Heart right ventricle (tissue), 16 donors: ENCODE results near the gene AKT3. TPM values are rescaled to one million over a fixed set of nuclear protein-coding genes. Genes with fewer than 3 reads are reported as not detected.

Source experiments
- ATAC-seq, 8 donors: fragments of 200-7000 bp; cut with Tn5 transposase; one replicate each; pipeline ENCODE4 v1.9.1; 2020; ENCODE audit warnings: mild to moderate bottlenecking in 8 of 8, moderate library complexity in 8 of 8, moderate number of reproducible peaks in 1 of 8
- DNase-seq, 2 donors: peaks; one replicate each; pipeline ENCODE4 v3.0.0-alpha.2; 2020
- H3K27ac ChIP-seq, 10 donors: fragments of 200-600 bp; sonication (generic) in 2 of 10; one replicate each; pipeline versions ENCODE4 v1.5.0 to v1.8.0; 2020 to 2022; ENCODE audit warnings: mild to moderate bottlenecking in 3 of 10
- H3K27me3 ChIP-seq, 7 donors: fragments of 200-600 bp; one replicate each; pipeline ENCODE4 v1.8.0; 2021 to 2022; ENCODE audit warnings: mild to moderate bottlenecking in 2 of 7
- H3K36me3 ChIP-seq, 9 donors: fragments of 200-600 bp; sonication (generic) in 1 of 9; one replicate each; pipeline versions ENCODE4 v1.5.0 to v1.8.0; 2020 to 2022; ENCODE audit warnings: mild to moderate bottlenecking in 2 of 9
- H3K4me1 ChIP-seq, 9 donors: fragments of 200-600 bp; sonication (generic) in 1 of 9; one replicate each; pipeline versions ENCODE4 v1.5.0 to v1.8.0; 2020 to 2022; ENCODE audit warnings: mild to moderate bottlenecking in 4 of 9
- H3K4me3 ChIP-seq, 10 donors: fragments of 200-600 bp; sonication (generic) in 2 of 10; one replicate each; pipeline versions ENCODE4 v1.5.0 to v1.8.0; 2020 to 2022; ENCODE audit warnings: mild to moderate bottlenecking in 7 of 10, moderate library complexity in 2 of 10
- H3K9me3 ChIP-seq, 11 donors: fragments of 200-600 bp in 10 of 11; sonication (generic) in 2 of 11; one replicate each; pipeline versions ENCODE4 v1.5.0 to v1.8.0; 2013 to 2022; ENCODE audit warnings: mild to moderate bottlenecking in 2 of 11, control low read depth in 1 of 11, moderate library complexity in 1 of 11
- WGBS, 2 donors: extraction: QIAGEN DNeasy Blood & Tissue Kit; methylation state at CpG; one replicate each; pipeline ENCODE4 v1.1.7; 2013; ENCODE audit warnings: inconsistent platforms in 1 of 2; 5-methylcytosine and 5-hydroxymethylcytosine counted together
- intact Hi-C, 10 donors: fragments of 100-400 bp; cut with DNase I; formaldehyde crosslinking; loops; one replicate each; pipeline versions ENCODE4 v1.11.1 to v1.14.2; 2022
- polyA plus RNA-seq, 2 donors: library from polyadenylated mRNA; stranded (reverse); fragments of 200-250 nt; gene quantifications; one replicate each; pipeline ENCODE4 v1.2.3, GENCODE V29; 2013
- total RNA-seq, 10 donors: library from RNA; stranded (reverse); fragmentation: NEBNext Ultra II Directional in 3 of 10; extraction: Animal tissue kit (Norgen Biotek cat#: 25700) in 3 of 10; gene quantifications; one replicate each; pipeline versions ENCODE4 v1.2.1 to v1.2.4, GENCODE V29; 2021 to 2023
- TF ChIP-seq, protein P1 (sequence below), 9 donors: fragments of 200-600 bp; sonication (generic) in 2 of 9; IDR thresholded peaks; one replicate each; pipeline versions ENCODE4 v1.5.0 to v1.8.0; 2021 to 2022; ENCODE audit warnings: antibody characterized with exemption in 9 of 9, mild to moderate bottlenecking in 5 of 9, moderate library complexity in 1 of 9
- donor health status: Arrhythmogenic right ventricular cardiomyopathy.
- donor health status: ischemic (EF 13 %, LVEDD 7.1; RV severe dilation, severe dysfunction).
- donor health status: healthy with polysubstance abuse.
- donor health status: DM: no; HTN: yes; CAD: no.
- donor health status: DM: no; HTN: no; CAD: no.
- donor health status: ischemic (EF 25% LVEDD 6.9; RV normal size, moderate dysfunction).
- donor health status: ischemic (EF 25% LVEDD 5.7; RV mildly dilated, moderate dysfunction).
- donor health status: healthy.
- donor health status: DM: yes; HTN: yes; CAD: no.
- donor health status: Ischemic cardiomyopathy.
- donor health status: ischemic (EF 35%, LVEDD 5.7; RV mildly dilated, moderate dysfunction).
- donor health status: nonischemic (EF 11% LVEDD 7.7; RV severe dilation, severe dysfunction).
- donor health status: DM: yes; HTN: yes; CAD: no.
- donor health status: PGD.
- donor health status: ischemic (EF 29% LVEDD 5.4; RV normal size, mild dysfunction).
- donor health status: nonischemic (EF 23%, LVEDD 6.1; RV moderate dilation, normal function).

The AKT3 gene
- total and polyA plus RNA-seq, 12 donors, result 6.5 to 27.6 (median 17.7) TPM

DNA sequence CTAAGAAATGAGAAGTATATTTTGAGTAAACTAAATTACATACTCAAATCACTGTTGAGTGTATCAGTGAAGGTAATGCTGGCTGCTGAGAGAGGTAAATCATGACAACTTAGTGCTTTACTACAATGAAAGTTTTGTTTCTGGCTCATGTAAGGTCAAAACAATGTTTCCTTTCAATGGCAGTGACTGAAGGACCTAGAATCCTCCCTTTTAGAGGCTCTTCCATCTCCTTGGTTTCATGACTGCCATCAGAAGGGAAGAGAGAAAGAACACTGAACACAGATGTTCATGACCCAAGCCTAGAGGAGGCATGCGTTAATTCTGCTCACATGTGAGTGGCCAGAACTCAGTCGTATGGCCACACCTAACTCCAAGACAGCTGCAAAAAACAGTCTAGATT lies 130.6 kb downstream of the AKT3 start:
- Histone ChIP-seq H3K27ac (no peak overlapping the region), H3K4me3 (no peak overlapping the region), H3K27me3 (no peaks in the 10 kb centered on the region), H3K36me3 (no peaks in the 10 kb centered on the region), H3K9me3 (no peaks in the 10 kb centered on the region), H3K4me1 (peaks cover 0 to 32% (median 4%) of the 10 kb centered on the region in 9 donors)
- WGBS, 2 donors, result 86 to 94% methylated on average over 2 of the region's 2 CpGs
- DNase-seq, result no peak
- TF ChIP-seq, protein P1, sequence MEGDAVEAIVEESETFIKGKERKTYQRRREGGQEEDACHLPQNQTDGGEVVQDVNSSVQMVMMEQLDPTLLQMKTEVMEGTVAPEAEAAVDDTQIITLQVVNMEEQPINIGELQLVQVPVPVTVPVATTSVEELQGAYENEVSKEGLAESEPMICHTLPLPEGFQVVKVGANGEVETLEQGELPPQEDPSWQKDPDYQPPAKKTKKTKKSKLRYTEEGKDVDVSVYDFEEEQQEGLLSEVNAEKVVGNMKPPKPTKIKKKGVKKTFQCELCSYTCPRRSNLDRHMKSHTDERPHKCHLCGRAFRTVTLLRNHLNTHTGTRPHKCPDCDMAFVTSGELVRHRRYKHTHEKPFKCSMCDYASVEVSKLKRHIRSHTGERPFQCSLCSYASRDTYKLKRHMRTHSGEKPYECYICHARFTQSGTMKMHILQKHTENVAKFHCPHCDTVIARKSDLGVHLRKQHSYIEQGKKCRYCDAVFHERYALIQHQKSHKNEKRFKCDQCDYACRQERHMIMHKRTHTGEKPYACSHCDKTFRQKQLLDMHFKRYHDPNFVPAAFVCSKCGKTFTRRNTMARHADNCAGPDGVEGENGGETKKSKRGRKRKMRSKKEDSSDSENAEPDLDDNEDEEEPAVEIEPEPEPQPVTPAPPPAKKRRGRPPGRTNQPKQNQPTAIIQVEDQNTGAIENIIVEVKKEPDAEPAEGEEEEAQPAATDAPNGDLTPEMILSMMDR (IDR thresholded peaks at IDR 0.05), result no peak
- no peak for ATAC-seq
- intact Hi-C loops, result loop anchor here in 2 of 10 donors (10.0 kb wide), 2 partner anchors 125 to 555 kb away; no protein-coding TSS in a partner anchor

DNA sequence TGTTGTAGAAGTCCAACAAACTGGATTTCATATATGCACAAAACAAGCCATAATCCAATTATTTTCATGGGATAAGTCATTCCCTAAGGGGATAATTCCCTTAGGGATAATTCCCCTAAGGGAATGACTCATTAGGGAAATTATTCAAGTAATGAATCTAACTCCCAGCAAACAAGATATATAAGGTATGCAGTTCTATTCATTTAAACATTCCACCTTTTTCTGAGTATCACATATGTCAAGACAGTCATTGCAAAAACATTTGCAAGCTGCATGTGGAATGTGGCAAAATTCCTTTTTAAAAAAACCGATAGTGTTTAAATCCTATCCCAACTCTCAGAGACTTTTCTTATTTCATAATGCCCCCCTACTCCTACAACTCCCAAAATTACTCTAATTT lies 131.2 kb downstream of the AKT3 start:
- Histone ChIP-seq H3K4me1 (peaks cover 0 to 33% (median 6%) of the 10 kb centered on the region in 9 donors), H3K9me3 (no peaks in the 10 kb centered on the region), H3K27me3 (no peaks in the 10 kb centered on the region), H3K36me3 (no peaks in the 10 kb centered on the region), H3K4me3 (no peak overlapping the region), H3K27ac (no peak overlapping the region)
- TF ChIP-seq, protein P1 (IDR thresholded peaks at IDR 0.05), result no peak
- 77 to 88% methylated on average over 1 of the region's 1 CpG for WGBS, 2 donors
- DNase-seq (no peak), ATAC-seq (no peak)
- intact Hi-C loops, result loop anchor here in 2 of 10 donors (10.0 kb wide), 2 partner anchors 126 to 556 kb away; no protein-coding TSS in a partner anchor

DNA sequence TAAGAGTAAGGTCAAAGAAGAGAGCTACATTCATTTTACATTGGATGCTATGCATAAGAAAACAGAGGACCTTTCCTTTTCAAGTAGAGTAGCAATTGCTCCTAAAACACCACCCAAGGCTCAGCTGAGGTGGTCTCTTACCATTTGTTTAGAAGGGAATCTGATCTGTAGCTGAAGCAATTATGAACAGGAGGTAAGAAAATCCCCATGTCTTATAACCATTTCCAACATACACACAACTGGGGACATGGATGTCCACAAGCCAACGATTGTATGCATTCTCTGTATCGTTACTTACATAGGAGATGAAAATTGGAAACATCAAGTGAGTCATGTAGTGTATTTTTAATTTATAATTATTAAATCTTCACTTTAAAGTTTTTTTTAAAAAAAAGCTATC lies 132.0 kb downstream of the AKT3 start:
- DNase-seq, result no peak
- TF ChIP-seq, protein P1 (IDR thresholded peaks at IDR 0.05), result no peak
- 98% methylated on average over 2 of the region's 2 CpGs for WGBS, 2 donors
- Histone ChIP-seq H3K27ac (no peak overlapping the region), H3K27me3 (no peaks in the 10 kb centered on the region), H3K9me3 (no peaks in the 10 kb centered on the region), H3K4me1 (peaks cover 0 to 28% (median 6%) of the 10 kb centered on the region in 9 donors), H3K36me3 (no peaks in the 10 kb centered on the region), H3K4me3 (no peak overlapping the region)
- intact Hi-C loops, result loop anchor here in 2 of 10 donors (10.0 kb wide), 2 partner anchors 127 to 557 kb away; no protein-coding TSS in a partner anchor
- ATAC-seq, result no peak

DNA sequence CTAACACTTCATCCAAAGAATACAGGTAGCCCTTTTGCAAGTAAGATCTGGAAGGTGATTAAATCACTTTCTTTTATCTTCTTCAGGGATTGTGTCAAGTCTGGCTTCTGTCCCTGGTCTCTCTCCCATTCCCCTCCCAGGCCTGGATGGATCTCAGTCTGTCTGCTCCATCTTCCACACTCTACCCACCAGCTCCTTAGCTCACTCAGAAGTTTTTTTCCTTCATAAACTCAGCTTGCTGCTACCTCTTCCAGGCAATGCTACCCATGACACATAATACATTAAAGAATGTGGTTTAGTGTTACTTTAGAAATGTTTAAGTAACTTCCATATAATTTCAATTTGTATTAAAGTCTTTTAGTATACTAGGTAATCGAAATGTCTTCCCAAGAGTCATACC lies 133.1 kb downstream of the AKT3 start:
- DNase-seq (no peak), ATAC-seq (no peak)
- no peaks in the 10 kb centered on the region for H3K36me3 ChIP-seq
- TF ChIP-seq, protein P1 (IDR thresholded peaks at IDR 0.05), result no peak
- H3K4me1 ChIP-seq, result peaks cover 0 to 39% (median 11%) of the 10 kb centered on the region in 9 donors
- no peak overlapping the region for H3K27ac ChIP-seq
- no peaks in the 10 kb centered on the region for H3K9me3 ChIP-seq
- no peaks in the 10 kb centered on the region for H3K27me3 ChIP-seq
- intact Hi-C loops, result loop anchor here in 2 of 10 donors (10.0 kb wide), 2 partner anchors 128 to 558 kb away; no protein-coding TSS in a partner anchor
- no peak overlapping the region for H3K4me3 ChIP-seq
- WGBS, 2 donors, result 100% methylated on average over 1 of the region's 1 CpG
